SJCRH30 (cell line): ENCODE data around the gene SLC13A3. TPM values are rescaled to one million over a fixed set of nuclear protein-coding genes. Genes with fewer than 3 reads are reported as not detected.

Source experiments
- DNase-seq, 2 experiments: peaks; one replicate each; pipeline ENCODE4 v3.0.0-alpha.2; 2015 to 2020
- H3K27ac ChIP-seq: fragments of 250-450 bp; sonication (Bioruptor Pico); 2 replicates; pipeline ENCODE4 v1.5.1; 2020; ENCODE audit warnings: mild to moderate bottlenecking, moderate library complexity
- H3K27me3 ChIP-seq: fragments of 250-450 bp; sonication (Bioruptor Pico); 2 replicates; pipeline ENCODE4 v1.5.1; 2020; ENCODE audit warnings: mild to moderate bottlenecking, moderate library complexity
- H3K36me3 ChIP-seq: fragments of 250-450 bp; sonication (Bioruptor Pico); 2 replicates; pipeline ENCODE4 v1.5.1; 2020; ENCODE audit warnings: mild to moderate bottlenecking, moderate library complexity
- H3K4me1 ChIP-seq: fragments of 250-450 bp; sonication (Bioruptor Pico); 2 replicates; pipeline ENCODE4 v1.5.1; 2020; ENCODE audit warnings: mild to moderate bottlenecking, moderate library complexity
- H3K4me3 ChIP-seq: fragments of 250-450 bp; sonication (Bioruptor Pico); 2 replicates; pipeline ENCODE4 v1.5.1; 2020; ENCODE audit warnings: mild to moderate bottlenecking, moderate library complexity
- H3K9me3 ChIP-seq: fragments of 250-450 bp; sonication (Bioruptor Pico); replicated peaks from 2 replicates; pipeline ENCODE4 v1.5.1; 2020; ENCODE audit warnings: mild to moderate bottlenecking, moderate library complexity
- total RNA-seq: library from RNA; depleted of rRNA; stranded (reverse); fragments of >200 nt; shearing (Covaris generic); gene quantifications from 2 replicates; pipeline ENCODE4 v1.2.3, GENCODE V29; 2014

The SLC13A3 gene
- total RNA-seq, 1 experiment from 2014 or later: not detected

- H3K4me3 ChIP-seq: no peak overlapping the region
- DNase-seq: no peak
- no peaks in the 10 kb centered on the region for H3K36me3 ChIP-seq
- H3K9me3 ChIP-seq: no peaks in the 10 kb centered on the region
- H3K27ac ChIP-seq: no peak overlapping the region
- no peaks in the 10 kb centered on the region for H3K27me3 ChIP-seq
- no peaks in the 10 kb centered on the region; the same call in 1 of the 2 replicates for H3K4me1 ChIP-seq
These were observed 1.2 kb downstream of the SLC13A3 start for GRCh38 chr20:46649965-46650542.

- H3K27ac ChIP-seq: no peak overlapping the region
- DNase-seq: no peak
- no peaks in the 10 kb centered on the region for H3K36me3 ChIP-seq
- no peak overlapping the region for H3K4me3 ChIP-seq
- H3K9me3 ChIP-seq: no peaks in the 10 kb centered on the region
- no peaks in the 10 kb centered on the region; the same call in 1 of the 2 replicates for H3K4me1 ChIP-seq
- no peaks in the 10 kb centered on the region for H3K27me3 ChIP-seq
These were observed 1.7 kb downstream of the SLC13A3 start for GRCh38 chr20:46649650-46649949.

GRCh38 chr20:46648903-46649649, 2.2 kb downstream of the SLC13A3 start:
- Histone ChIP-seq H3K36me3 (no peaks in the 10 kb centered on the region), H3K9me3 (no peaks in the 10 kb centered on the region), H3K27ac (no peak overlapping the region), H3K4me1 (no peaks in the 10 kb centered on the region; the same call in 1 of the 2 replicates), H3K27me3 (no peaks in the 10 kb centered on the region), H3K4me3 (no peak overlapping the region)
- peak; percentile 54 to 82 for DNase-seq

GRCh38 chr20:46647469-46647868, 3.8 kb downstream of the SLC13A3 start:
- peak; percentile 33 to 70 for DNase-seq

GRCh38 chr20:46646659-46647380, 4.4 kb downstream of the SLC13A3 start:
- no peak for DNase-seq
- Histone ChIP-seq H3K27ac (no peak overlapping the region), H3K27me3 (0 out of 2 replicates have a peak, but pooled peaks cover 6% of the 10 kb centered on the region), H3K36me3 (no peaks in the 10 kb centered on the region), H3K9me3 (no peaks in the 10 kb centered on the region), H3K4me3 (no peak overlapping the region), H3K4me1 (peaks cover 4% of the 10 kb centered on the region)

More at GRCh38 chr20:46647469-46647868, 3.8 kb downstream of the SLC13A3 start:
- Histone ChIP-seq H3K36me3 (no peaks in the 10 kb centered on the region), H3K27me3 (0 out of 2 replicates have a peak, but pooled peaks cover 4% of the 10 kb centered on the region), H3K27ac (no peak overlapping the region), H3K4me3 (no peak overlapping the region), H3K4me1 (no peaks in the 10 kb centered on the region; the same call in 1 of the 2 replicates), H3K9me3 (no peaks in the 10 kb centered on the region)

GRCh38 chr20:46646122-46646521, 5.1 kb downstream of the SLC13A3 start:
- Histone ChIP-seq H3K4me3 (no peak overlapping the region), H3K36me3 (no peaks in the 10 kb centered on the region), H3K27ac (no peak overlapping the region), H3K4me1 (peaks cover 5% of the 10 kb centered on the region), H3K9me3 (no peaks in the 10 kb centered on the region), H3K27me3 (0 out of 2 replicates have a peak, but pooled peaks cover 9% of the 10 kb centered on the region)
- DNase-seq: no peak

GRCh38 chr20:46644733-46645132, 6.5 kb downstream of the SLC13A3 start:
- H3K27me3 ChIP-seq: 0 out of 2 replicates have a peak, but pooled peaks cover 9% of the 10 kb centered on the region

GRCh38 chr20:46644160-46644559, 7.1 kb downstream of the SLC13A3 start:
- DNase-seq: no peak
- H3K4me3 ChIP-seq: no peak overlapping the region
- H3K27me3 ChIP-seq: 0 out of 2 replicates have a peak, but pooled peaks cover 9% of the 10 kb centered on the region
- no peaks in the 10 kb centered on the region for H3K9me3 ChIP-seq
- no peak overlapping the region for H3K27ac ChIP-seq
- H3K4me1 ChIP-seq: peaks cover 5% of the 10 kb centered on the region
- no peaks in the 10 kb centered on the region for H3K36me3 ChIP-seq

More at GRCh38 chr20:46644733-46645132, 6.5 kb downstream of the SLC13A3 start:
- H3K9me3 ChIP-seq: no peaks in the 10 kb centered on the region
- H3K4me3 ChIP-seq: no peak overlapping the region
- no peak for DNase-seq
- no peak overlapping the region for H3K27ac ChIP-seq
- H3K36me3 ChIP-seq: no peaks in the 10 kb centered on the region
- peaks cover 5% of the 10 kb centered on the region for H3K4me1 ChIP-seq

GRCh38 chr20:46642969-46643343, 8.3 kb downstream of the SLC13A3 start:
- no peak for DNase-seq

GRCh38 chr20:46642265-46642968, 8.8 kb downstream of the SLC13A3 start:
- Histone ChIP-seq H3K36me3 (no peaks in the 10 kb centered on the region), H3K27ac (no peak overlapping the region), H3K27me3 (0 out of 2 replicates have a peak, but pooled peaks cover 9% of the 10 kb centered on the region), H3K4me1 (peaks cover 5% of the 10 kb centered on the region), H3K9me3 (no peaks in the 10 kb centered on the region), H3K4me3 (no peak overlapping the region)
- no peak for DNase-seq

More at GRCh38 chr20:46642969-46643343, 8.3 kb downstream of the SLC13A3 start:
- peaks cover 5% of the 10 kb centered on the region for H3K4me1 ChIP-seq
- H3K27me3 ChIP-seq: 0 out of 2 replicates have a peak, but pooled peaks cover 9% of the 10 kb centered on the region
- no peak overlapping the region for H3K4me3 ChIP-seq
- no peaks in the 10 kb centered on the region for H3K36me3 ChIP-seq
- no peak overlapping the region for H3K27ac ChIP-seq
- no peaks in the 10 kb centered on the region for H3K9me3 ChIP-seq

GRCh38 chr20:46641424-46641823, 9.8 kb downstream of the SLC13A3 start:
- H3K9me3 ChIP-seq: no peaks in the 10 kb centered on the region
- 0 out of 2 replicates have a peak, but pooled peaks cover 9% of the 10 kb centered on the region for H3K27me3 ChIP-seq
- H3K4me1 ChIP-seq: peaks cover 5% of the 10 kb centered on the region
- no peak for DNase-seq
- H3K4me3 ChIP-seq: no peak overlapping the region
- H3K27ac ChIP-seq: no peak overlapping the region
- H3K36me3 ChIP-seq: no peaks in the 10 kb centered on the region

GRCh38 chr20:46640536-46641311, 10.5 kb downstream of the SLC13A3 start:
- peaks cover 9% of the 10 kb centered on the region; the same call in 1 of the 2 replicates for H3K27me3 ChIP-seq
- H3K36me3 ChIP-seq: no peaks in the 10 kb centered on the region
- H3K9me3 ChIP-seq: no peaks in the 10 kb centered on the region
- no peak overlapping the region for H3K27ac ChIP-seq
- H3K4me1 ChIP-seq: peaks cover 5% of the 10 kb centered on the region
- no peak for DNase-seq
- H3K4me3 ChIP-seq: no peak overlapping the region

- peaks cover 5% of the 10 kb centered on the region for H3K4me1 ChIP-seq
- no peak for DNase-seq
- H3K27me3 ChIP-seq: peaks cover 9% of the 10 kb centered on the region; the same call in 1 of the 2 replicates
- H3K4me3 ChIP-seq: no peak overlapping the region
- H3K9me3 ChIP-seq: no peaks in the 10 kb centered on the region
- H3K27ac ChIP-seq: no peak overlapping the region
- no peaks in the 10 kb centered on the region for H3K36me3 ChIP-seq
These were observed 11.2 kb downstream of the SLC13A3 start for GRCh38 chr20:46640044-46640443.

- Histone ChIP-seq H3K36me3 (no peaks in the 10 kb centered on the region), H3K4me3 (no peak overlapping the region), H3K27ac (no peak overlapping the region), H3K27me3 (peaks cover 9% of the 10 kb centered on the region; the same call in 1 of the 2 replicates), H3K4me1 (peaks cover 5% of the 10 kb centered on the region), H3K9me3 (no peaks in the 10 kb centered on the region)
- DNase-seq: no peak
These were observed 11.7 kb downstream of the SLC13A3 start for GRCh38 chr20:46639587-46639986.
